OCI-LY7 (cell line): ENCODE data around the gene PTPRU.

ENCODE experiments used
- EZH2phosphoT487 ChIP-seq: fragments of 200-600 bp; sonication (generic); IDR thresholded peaks from 2 replicates; pipeline ENCODE4 v1.6.1; 2018; ENCODE audit warnings: low read depth, borderline replicate concordance, mild to moderate bottlenecking, mixed run types, antibody characterized with exemption, low read length, moderate library complexity, mixed read lengths
- TF ChIP-seq, protein P1 (sequence below): fragments of 200-600 bp; sonication (generic); conservative IDR thresholded peaks from 2 replicates; pipeline ENCODE4 v1.5.1; 2014; ENCODE audit warnings: mild to moderate bottlenecking, antibody characterized with exemption, low read length, moderate library complexity, mixed read lengths

DNA sequence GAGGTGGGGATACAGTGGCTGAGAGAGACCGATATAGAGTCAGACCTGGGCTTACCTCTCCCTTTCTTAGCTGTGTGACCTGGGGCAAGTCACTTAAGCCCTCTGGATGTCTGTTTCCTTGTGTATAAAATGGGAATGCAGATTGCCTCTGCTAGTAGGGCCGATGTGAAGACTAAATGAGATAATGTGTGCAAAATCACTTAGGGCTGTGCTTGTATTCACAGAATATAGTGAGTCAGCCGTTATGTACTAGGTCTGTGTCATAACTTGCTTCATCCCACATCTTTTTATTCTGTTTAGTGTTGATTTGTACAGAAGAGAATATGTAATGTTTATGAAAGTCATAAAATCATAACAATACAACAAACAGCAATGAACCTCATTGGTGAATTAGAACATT, 56.0 kb downstream of the PTPRU start:
- TF ChIP-seq, protein P1, sequence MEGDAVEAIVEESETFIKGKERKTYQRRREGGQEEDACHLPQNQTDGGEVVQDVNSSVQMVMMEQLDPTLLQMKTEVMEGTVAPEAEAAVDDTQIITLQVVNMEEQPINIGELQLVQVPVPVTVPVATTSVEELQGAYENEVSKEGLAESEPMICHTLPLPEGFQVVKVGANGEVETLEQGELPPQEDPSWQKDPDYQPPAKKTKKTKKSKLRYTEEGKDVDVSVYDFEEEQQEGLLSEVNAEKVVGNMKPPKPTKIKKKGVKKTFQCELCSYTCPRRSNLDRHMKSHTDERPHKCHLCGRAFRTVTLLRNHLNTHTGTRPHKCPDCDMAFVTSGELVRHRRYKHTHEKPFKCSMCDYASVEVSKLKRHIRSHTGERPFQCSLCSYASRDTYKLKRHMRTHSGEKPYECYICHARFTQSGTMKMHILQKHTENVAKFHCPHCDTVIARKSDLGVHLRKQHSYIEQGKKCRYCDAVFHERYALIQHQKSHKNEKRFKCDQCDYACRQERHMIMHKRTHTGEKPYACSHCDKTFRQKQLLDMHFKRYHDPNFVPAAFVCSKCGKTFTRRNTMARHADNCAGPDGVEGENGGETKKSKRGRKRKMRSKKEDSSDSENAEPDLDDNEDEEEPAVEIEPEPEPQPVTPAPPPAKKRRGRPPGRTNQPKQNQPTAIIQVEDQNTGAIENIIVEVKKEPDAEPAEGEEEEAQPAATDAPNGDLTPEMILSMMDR = no peak
- no peak for TF ChIP-seq EZH2phosphoT487
